ENCODE results near the gene NMUR2. TPM values are rescaled to one million over a fixed set of nuclear protein-coding genes. Genes with fewer than 3 reads are reported as not detected.

NMUR2 gene
- total RNA-seq (2014; rRNA removed; shearing (Covaris generic)), result not detected in 2 replicates
- not detected in 2 replicates for polyA plus RNA-seq (2014; cell fraction: nucleus; rRNA removed)

GRCh38 chr5:152405145-152405544 lies at the start of gene NMUR2:
TSS of gene NMUR2 (minus strand) at chr5:152405279. CDS start at chr5:152405113, 166 bp downstream.
- DNase-seq (ENCODE audit: extremely low read depth, low read depth), result no peak

GRCh38 chr5:152443935-152444334 lies 38.9 kb upstream of the NMUR2 start:
- no peak for DNase-seq (ENCODE audit: extremely low read depth, low read depth)

GRCh38 chr5:152439791-152440190 lies 34.7 kb upstream of the NMUR2 start:
- DNase-seq (ENCODE audit: extremely low read depth, low read depth), result no peak

- DNase-seq (ENCODE audit: extremely low read depth, low read depth), result no peak
Measured at GRCh38 chr5:152437866-152438265, 32.8 kb upstream of the NMUR2 start.

- no peak for DNase-seq (ENCODE audit: extremely low read depth, low read depth)
Measured at GRCh38 chr5:152427721-152428120, 22.6 kb upstream of the NMUR2 start.

- no peak for DNase-seq (ENCODE audit: extremely low read depth, low read depth)
Measured at GRCh38 chr5:152425083-152425482, 20.0 kb upstream of the NMUR2 start.

- no peak for DNase-seq (ENCODE audit: extremely low read depth, low read depth)
Measured at GRCh38 chr5:152424501-152424900, 19.4 kb upstream of the NMUR2 start.

- DNase-seq (ENCODE audit: extremely low read depth, low read depth), result no peak
Measured at GRCh38 chr5:152422081-152422480, 17.0 kb upstream of the NMUR2 start.

GRCh38 chr5:152412129-152412528 lies 7.0 kb upstream of the NMUR2 start:
- no peak for DNase-seq (ENCODE audit: extremely low read depth, low read depth)

- no peak for DNase-seq (ENCODE audit: extremely low read depth, low read depth)
Measured at GRCh38 chr5:152406082-152406481, 1.0 kb upstream of the NMUR2 start.

GRCh38 chr5:152404494-152404893 lies 585 bp downstream of the NMUR2 start:
- no peak for DNase-seq (ENCODE audit: extremely low read depth, low read depth)

- no peak for DNase-seq (ENCODE audit: extremely low read depth, low read depth)
Measured at GRCh38 chr5:152403046-152403445, 2.0 kb downstream of the NMUR2 start.

- no peak for DNase-seq (ENCODE audit: extremely low read depth, low read depth)
Measured at GRCh38 chr5:152400846-152401245, 4.2 kb downstream of the NMUR2 start.

- no peak for DNase-seq (ENCODE audit: extremely low read depth, low read depth)
Measured at GRCh38 chr5:152397581-152397980, 7.5 kb downstream of the NMUR2 start.

GRCh38 chr5:152393441-152393840 lies 11.6 kb downstream of the NMUR2 start:
- no peak for DNase-seq (ENCODE audit: extremely low read depth, low read depth)

GRCh38 chr5:152389208-152389849 lies 15.8 kb downstream of the NMUR2 start:
- DNase-seq (ENCODE audit: extremely low read depth, low read depth), result no peak

GRCh38 chr5:152388610-152389009 lies 16.5 kb downstream of the NMUR2 start:
- DNase-seq (ENCODE audit: extremely low read depth, low read depth), result no peak

GRCh38 chr5:152380415-152381123 lies 24.5 kb downstream of the NMUR2 start:
- no peak for DNase-seq (ENCODE audit: extremely low read depth, low read depth)

- DNase-seq (ENCODE audit: extremely low read depth, low read depth), result no peak
Measured at GRCh38 chr5:152379331-152379730, 25.7 kb downstream of the NMUR2 start.

GRCh38 chr5:152378730-152379129 lies 26.3 kb downstream of the NMUR2 start:
- no peak for DNase-seq (ENCODE audit: extremely low read depth, low read depth)

- no peak for DNase-seq (ENCODE audit: extremely low read depth, low read depth)
Measured at GRCh38 chr5:152376886-152377285, 28.2 kb downstream of the NMUR2 start.

- DNase-seq (ENCODE audit: extremely low read depth, low read depth), result no peak
Measured at GRCh38 chr5:152374711-152375275, 30.3 kb downstream of the NMUR2 start.
